ENCODE data around the gene KLHL5. TPM values are rescaled to one million over a fixed set of nuclear protein-coding genes. Genes with fewer than 3 reads are reported as not detected.
"Not testable (repeated sequence)": the region's sequence is repeated elsewhere in the genome, so short reads cannot be mapped to it uniquely, and the experiment has no call there.

The KLHL5 gene
- total RNA-seq, 2 experiments from 2014 or later = 34.4 to 59.8 TPM

DNA sequence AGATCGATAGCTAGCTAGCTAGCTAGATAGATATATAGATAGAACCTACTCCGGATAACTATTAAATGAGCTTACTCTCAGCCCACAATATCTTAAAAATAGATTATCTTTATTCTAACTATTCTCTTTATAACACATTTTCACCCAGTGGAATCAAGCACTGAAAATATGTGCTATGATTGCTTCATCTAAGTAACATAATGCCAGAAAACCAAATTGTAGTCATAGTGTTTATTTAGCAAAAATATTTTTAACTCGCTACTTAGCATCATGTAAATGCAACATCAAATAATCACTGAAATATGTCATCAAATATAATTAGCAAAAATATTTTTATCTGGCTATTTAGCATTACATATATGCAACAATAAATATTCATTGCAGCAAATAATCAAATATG, 31.3 kb upstream of the KLHL5 start:
- TF ChIP-seq CTCF (conservative IDR thresholded peaks at IDR 0.05; ENCODE audit: low read length) = peak; percentile 35; the same call in 1 of the 2 replicates
- TF ChIP-seq EZH2phosphoT487 (IDR thresholded peaks at IDR 0.05; ENCODE audit: borderline replicate concordance, low read depth, low read length) = no peak
- Histone ChIP-seq H2AFZ (ENCODE audit: low read length) (peak overlapping the region; percentile 54; the same call in 1 of the 2 replicates), H3K36me3 (ENCODE audit: insufficient read depth, low read length) (no peaks in the 10 kb centered on the region; the same call in 1 of the 2 replicates), H3K4me3 (ENCODE audit: low read depth, low read length, poor library complexity, severe bottlenecking) (peak overlapping the region; percentile 79), H3K9me3 (ENCODE audit: low read length) (no peaks in the 10 kb centered on the region), H3K9me2 (ENCODE audit: insufficient read depth, low read length) (no peaks in the 10 kb centered on the region), H4K20me1 (ENCODE audit: insufficient read depth, low read length) (no peaks in the 10 kb centered on the region), H3K27ac (ENCODE audit: low read depth, low read length, poor library complexity, severe bottlenecking) (peak overlapping the region; percentile 91), H3K4me1 (ENCODE audit: insufficient read depth, low read length, poor library complexity, severe bottlenecking) (peaks cover 66% of the 10 kb centered on the region), H3K79me2 (ENCODE audit: insufficient read depth, low read depth, low read length) (peaks cover 59% of the 10 kb centered on the region), H3K4me2 (ENCODE audit: low read length) (peak overlapping the region; percentile 90)
- BruUV-seq (replicated peaks) = TSS peak; percentile 70
- ChIA-PET CTCF (ENCODE audit: unreplicated experiment) (interaction anchor here (1.0 to 1.3 kb wide), 2 partner anchors 10 to 13 kb away, joined by 3 to 4 read pairs; no protein-coding TSS in a partner anchor), POLR2A (interaction anchor here (0.5 to 8.1 kb wide), 12 partner anchors 9 to 1590 kb away, joined by 3 to 169 read pairs (median 4); no protein-coding TSS in a partner anchor)
- intact Hi-C loops (cut with micrococcal nuclease; ENCODE audit: unreplicated experiment) = loop anchor here (2.0 to 5.0 kb wide), 6 partner anchors 104 to 1962 kb away; partner anchors contain the start of genes RFC1 and TLR6
- no peak for DNase-seq (ENCODE audit: low spot score)

GRCh38 chr4:39031590-39032020, 30.4 kb upstream of the KLHL5 start:
- H3K9me2 ChIP-seq (ENCODE audit: insufficient read depth, low read length); CTCF ChIA-PET (ENCODE audit: unreplicated experiment); H3K9me3 ChIP-seq (ENCODE audit: low read length); H4K20me1 ChIP-seq (ENCODE audit: insufficient read depth, low read length); BruUV-seq (replicated peaks); H3K36me3 ChIP-seq (ENCODE audit: insufficient read depth, low read length): not testable (repeated sequence)
- intact Hi-C loops (cut with micrococcal nuclease; ENCODE audit: unreplicated experiment) = loop anchor here (1.0 to 5.0 kb wide), 9 partner anchors 13 to 1961 kb away; partner anchors contain the start of genes RFC1, TLR6 and WDR19
- Histone ChIP-seq H3K4me3 (ENCODE audit: low read depth, low read length, poor library complexity, severe bottlenecking) (peak overlapping the region; percentile 79), H2AFZ (ENCODE audit: low read length) (peak overlapping the region; percentile 86; the same call in 1 of the 2 replicates), H3K79me2 (ENCODE audit: insufficient read depth, low read depth, low read length) (peaks cover 50% of the 10 kb centered on the region), H3K27ac (ENCODE audit: low read depth, low read length, poor library complexity, severe bottlenecking) (peak overlapping the region; percentile 91), H3K4me1 (ENCODE audit: insufficient read depth, low read length, poor library complexity, severe bottlenecking) (peaks cover 66% of the 10 kb centered on the region), H3K4me2 (ENCODE audit: low read length) (peak overlapping the region; percentile 90)
- POLR2A ChIA-PET = interaction anchor here (0.6 to 8.1 kb wide), 4 partner anchors 11 to 202 kb away, joined by 3 to 169 read pairs (median 4); no protein-coding TSS in a partner anchor
- DNase-seq (ENCODE audit: low spot score) = peak; percentile 33

DNA sequence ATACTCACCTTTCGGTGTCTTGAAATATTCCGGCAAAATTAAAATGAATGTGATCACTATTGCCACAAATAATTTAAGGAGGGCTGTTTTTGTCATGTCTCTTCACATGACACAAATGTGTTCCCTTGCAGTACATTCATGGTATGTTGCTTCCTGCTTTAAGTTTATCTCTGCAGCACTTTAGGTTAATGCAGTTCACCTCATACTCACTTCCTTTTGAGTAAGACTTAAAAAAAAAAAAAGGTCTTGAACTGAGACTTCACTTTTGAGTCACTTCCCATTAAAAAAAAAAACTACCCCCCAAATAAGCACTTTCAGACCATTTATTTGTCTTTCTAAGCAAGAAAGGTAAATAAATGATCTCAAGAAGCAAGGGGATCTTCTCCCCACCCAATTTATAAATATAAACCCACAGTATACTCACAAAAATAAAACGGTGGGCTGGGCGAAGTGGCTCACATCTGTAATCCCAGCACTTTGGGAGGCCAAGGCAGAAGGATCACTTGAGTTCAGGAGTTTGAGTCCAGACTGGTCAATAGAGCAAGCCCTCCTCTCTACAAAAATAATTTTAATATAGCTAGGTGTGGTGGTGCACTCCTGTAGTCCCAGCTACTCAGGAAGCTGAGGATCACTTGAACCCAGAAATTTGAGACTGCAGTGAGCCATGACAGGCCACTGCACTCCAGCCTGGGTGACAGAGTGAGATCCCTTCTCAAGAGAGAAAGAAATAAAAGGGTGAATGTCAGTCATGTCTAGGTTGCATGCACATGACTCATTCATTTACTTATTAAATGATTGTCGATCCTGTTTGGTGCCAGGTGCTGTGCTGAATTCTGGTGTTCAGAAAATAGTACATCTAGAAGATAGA, 29.6 kb upstream of the KLHL5 start, which contains the start of gene TMEM156:
Gene TMEM156 (minus strand): TSS at position 192 of the 868 bp plus-strand sequence. CDS start 96 bp downstream, at position 96.
- TF ChIP-seq EZH2phosphoT487 (IDR thresholded peaks at IDR 0.05; ENCODE audit: borderline replicate concordance, low read depth, low read length) (no peak), CTCF (conservative IDR thresholded peaks at IDR 0.05; ENCODE audit: low read length) (no peak)
- Histone ChIP-seq H3K4me1 (ENCODE audit: insufficient read depth, low read length, poor library complexity, severe bottlenecking) (peaks cover 67% of the 10 kb centered on the region), H3K27ac (ENCODE audit: low read depth, low read length, poor library complexity, severe bottlenecking) (peak within 1 kb of the TSS; percentile 91), H3K36me3 (ENCODE audit: insufficient read depth, low read length) (no peaks in the 10 kb centered on the region), H2AFZ (ENCODE audit: low read length) (peak within 1 kb of the TSS; percentile 86; the same call in 1 of the 2 replicates), H3K4me2 (ENCODE audit: low read length) (peak within 1 kb of the TSS; percentile 90), H3K79me2 (ENCODE audit: insufficient read depth, low read depth, low read length) (peaks cover 44% of the 10 kb centered on the region), H3K4me3 (ENCODE audit: low read depth, low read length, poor library complexity, severe bottlenecking) (peak within 1 kb of the TSS; percentile 79), H4K20me1 (ENCODE audit: insufficient read depth, low read length) (no peaks in the 10 kb centered on the region), H3K9me2 (ENCODE audit: insufficient read depth, low read length) (no peaks in the 10 kb centered on the region), H3K9me3 (ENCODE audit: low read length) (no peaks in the 10 kb centered on the region)
- intact Hi-C loops (cut with micrococcal nuclease; ENCODE audit: unreplicated experiment) = loop anchor here (1.0 to 5.0 kb wide), 7 partner anchors 12 to 1960 kb away; partner anchors contain the start of genes RFC1 and WDR19
- BruUV-seq (replicated peaks) = no TSS peak
- DNase-seq (ENCODE audit: low spot score) = peak; percentile 88
- CTCF ChIA-PET (ENCODE audit: unreplicated experiment) = interaction anchor here (1.7 kb wide), 1 partner anchor 9 kb away, joined by 6 read pairs; no protein-coding TSS in a partner anchor
- POLR2A ChIA-PET = interaction anchor here (0.6 to 8.1 kb wide), 4 partner anchors 10 to 203 kb away, joined by 3 to 169 read pairs (median 4); no protein-coding TSS in a partner anchor

All from OCI-LY7 (cell line).